HEK293 (cell line): Measurements from ENCODE around the gene ANKS6.

Experiments used
- CTCF ChIA-PET: fragments of 350-600 bp; formaldehyde crosslinking; extraction: SDS; loops from one replicate; lab custom pipeline; 2021; ENCODE audit warnings: antibody characterized with exemption; lab: Yijun Ruan, JAX
- POLR2A ChIA-PET: fragments of 300-600 bp; formaldehyde crosslinking; extraction: SDS; loops from one replicate; lab custom pipeline; 2020; ENCODE audit warnings: antibody characterized with exemption, inconsistent platforms; lab: Yijun Ruan, JAX
- H3K27ac ChIP-seq: fragments of 200-500 bp; sonication (Bioruptor generic); 2 replicates; pipeline ENCODE4 v1.5.1; 2014; ENCODE audit warnings: low read depth, low read length, control low read depth, inconsistent platforms; ENCODE audit errors: extremely low read depth
- H3K36me3 ChIP-seq, 2 experiments: fragments of 200-500 bp in 1 of 2; sonication (Bioruptor generic) in 1 of 2; 1 replicate in 1 of 2; 2 replicates in 1 of 2; pipeline ENCODE4 v1.5.1; 2014 to 2017; ENCODE audit warnings: inconsistent platforms in 2 of 2, low read length in 2 of 2; ENCODE audit not compliant: control insufficient read depth in 2 of 2, insufficient read depth in 1 of 2
- H3K4me1 ChIP-seq: fragments of 200-500 bp; sonication (Bioruptor generic); 2 replicates; pipeline ENCODE4 v1.5.1; 2014; ENCODE audit warnings: mild to moderate bottlenecking, low read length, inconsistent platforms; ENCODE audit not compliant: control insufficient read depth, insufficient read depth
- H3K4me3 ChIP-seq: 2 replicates; pipeline ENCODE4 v1.5.1; 2011; ENCODE audit warnings: low read depth, mild to moderate bottlenecking, control low read depth, low read length, moderate library complexity
- H3K9me3 ChIP-seq: fragments of 200-500 bp; sonication (Bioruptor generic); 2 replicates; pipeline ENCODE4 v1.5.1; 2014; ENCODE audit warnings: low read depth, low read length, inconsistent platforms; ENCODE audit not compliant: control insufficient read depth, insufficient read depth
- AEBP2 ChIP-seq: fragments of 450-650 bp; formaldehyde crosslinking; IDR thresholded peaks from 2 replicates; pipeline ENCODE4 v1.5.1; 2016; ENCODE audit warnings: missing biosample characterization, missing genetic modification characterization, borderline replicate concordance
- BCL11A ChIP-seq: fragments of 450-650 bp; formaldehyde crosslinking; IDR thresholded peaks from 2 replicates; pipeline ENCODE4 v1.5.1; 2016; ENCODE audit warnings: low read depth, missing biosample characterization, missing genetic modification characterization
- BCL6B ChIP-seq: fragments of 450-650 bp; formaldehyde crosslinking; IDR thresholded peaks from 2 replicates; pipeline ENCODE4 v1.5.1; 2017; ENCODE audit warnings: missing biosample characterization, missing genetic modification characterization
- ELK4 ChIP-seq: IDR thresholded peaks from 2 replicates; pipeline ENCODE4 v1.6.1; 2011; ENCODE audit warnings: mild to moderate bottlenecking, low read depth, low read length, borderline replicate concordance
- GLIS2 ChIP-seq: fragments of 450-650 bp; formaldehyde crosslinking; IDR thresholded peaks from 2 replicates; pipeline ENCODE4 v1.5.1; 2016; ENCODE audit warnings: missing biosample characterization, missing genetic modification characterization
- KLF8 ChIP-seq: fragments of 450-650 bp; formaldehyde crosslinking; IDR thresholded peaks from 2 replicates; pipeline ENCODE4 v1.5.1; 2016; ENCODE audit warnings: missing biosample characterization, missing genetic modification characterization
- PATZ1 ChIP-seq: fragments of 450-650 bp; formaldehyde crosslinking; IDR thresholded peaks from 2 replicates; pipeline ENCODE4 v1.5.1; 2016; ENCODE audit warnings: missing biosample characterization, missing genetic modification characterization
- ZEB2 ChIP-seq: fragments of 450-650 bp; formaldehyde crosslinking; IDR thresholded peaks from 2 replicates; pipeline ENCODE4 v1.5.1; 2016; ENCODE audit warnings: missing biosample characterization, missing genetic modification characterization
- ZNF121 ChIP-seq: fragments of 450-650 bp; formaldehyde crosslinking; IDR thresholded peaks from 2 replicates; pipeline ENCODE4 v1.5.1; 2016; ENCODE audit warnings: missing biosample characterization, missing genetic modification characterization
- ZNF146 ChIP-seq: fragments of 450-650 bp; formaldehyde crosslinking; IDR thresholded peaks from 2 replicates; pipeline ENCODE4 v1.5.1; 2016; ENCODE audit warnings: missing biosample characterization, missing genetic modification characterization
- ZNF501 ChIP-seq: fragments of 450-650 bp; formaldehyde crosslinking; IDR thresholded peaks from 2 replicates; pipeline ENCODE4 v1.5.1; 2016; ENCODE audit warnings: missing biosample characterization, missing genetic modification characterization
- ZNF529 ChIP-seq: fragments of 450-650 bp; formaldehyde crosslinking; IDR thresholded peaks from 2 replicates; pipeline ENCODE4 v1.5.1; 2017; ENCODE audit warnings: missing genetic modification characterization, missing biosample characterization; ENCODE audit not compliant: insufficient replicate concordance
- ZNF621 ChIP-seq: fragments of 450-650 bp; formaldehyde crosslinking; IDR thresholded peaks from 2 replicates; pipeline ENCODE4 v1.5.1; 2017; ENCODE audit warnings: missing biosample characterization, missing genetic modification characterization
- TF ChIP-seq, protein P1 (sequence below): fragments of 450-650 bp; formaldehyde crosslinking; conservative IDR thresholded peaks from 2 replicates; pipeline ENCODE4 v1.5.1; 2016; ENCODE audit warnings: low read depth, missing biosample characterization, missing genetic modification characterization
- TF ChIP-seq, protein P2 (sequence below): fragments of 450-650 bp; formaldehyde crosslinking; IDR thresholded peaks from 2 replicates; pipeline ENCODE4 v1.5.1; 2016; ENCODE audit warnings: missing biosample characterization, missing genetic modification characterization
- TF ChIP-seq, protein P3 (sequence below): fragments of 450-650 bp; formaldehyde crosslinking; IDR thresholded peaks from 2 replicates; pipeline ENCODE4 v1.5.1; 2016; ENCODE audit warnings: missing biosample characterization, missing genetic modification characterization

ANKS6 gene

DNA sequence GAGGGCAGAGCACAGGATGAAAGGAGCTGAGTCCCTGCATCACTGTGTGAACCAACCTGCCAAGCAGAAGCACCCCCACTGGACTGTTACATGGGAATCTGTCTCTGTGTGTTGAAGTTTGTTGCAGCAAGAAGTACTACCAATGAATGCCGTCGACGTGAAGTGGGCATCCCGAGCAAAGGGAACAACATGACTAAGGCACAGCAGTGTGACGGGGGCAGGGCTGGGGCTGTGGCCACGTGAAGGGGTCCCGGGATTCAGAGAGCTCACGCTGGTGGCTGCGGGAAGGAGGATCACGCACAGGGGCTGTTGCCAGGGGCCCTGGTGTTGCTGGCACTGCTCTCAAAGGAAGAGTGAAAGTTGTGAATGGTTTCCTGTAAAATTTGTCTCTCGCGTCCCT, 60.1 kb downstream of the ANKS6 start (continued):
- no peak for TF ChIP-seq AEBP2
- no peak for TF ChIP-seq ELK4
- TF ChIP-seq ZNF121 (tag by site-specific recombination) = no peak
- TF ChIP-seq ZNF501 (tag by site-specific recombination) = no peak

DNA sequence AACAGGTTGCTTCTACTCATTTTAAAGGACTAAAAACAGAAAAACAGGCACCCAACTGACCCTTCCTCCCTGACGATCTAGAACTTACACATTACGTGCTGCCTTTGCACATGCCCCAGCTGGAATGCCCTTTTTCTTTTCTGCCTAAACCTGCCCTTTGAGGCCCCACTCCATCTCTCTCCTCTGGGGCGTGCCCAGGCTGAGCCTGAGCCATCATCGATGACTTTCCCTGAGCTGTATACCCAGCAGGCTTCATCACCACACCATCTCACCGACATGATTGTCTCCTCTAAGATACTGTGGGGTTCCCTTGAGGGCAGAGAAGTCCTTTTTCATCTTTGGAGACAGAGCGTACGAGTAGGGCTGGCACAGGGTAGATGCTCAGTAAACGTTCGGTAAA, 63.6 kb downstream of the ANKS6 start:
- Histone ChIP-seq H3K4me1 (no peaks in the 10 kb centered on the region), H3K36me3 (peaks cover 0 to 40% of the 10 kb centered on the region in 2 experiments; a peak in 1 of 3 replicates), H3K9me3 (no peaks in the 10 kb centered on the region), H3K27ac (no peak overlapping the region), H3K4me3 (no peak overlapping the region)
- TF ChIP-seq, protein P1, sequence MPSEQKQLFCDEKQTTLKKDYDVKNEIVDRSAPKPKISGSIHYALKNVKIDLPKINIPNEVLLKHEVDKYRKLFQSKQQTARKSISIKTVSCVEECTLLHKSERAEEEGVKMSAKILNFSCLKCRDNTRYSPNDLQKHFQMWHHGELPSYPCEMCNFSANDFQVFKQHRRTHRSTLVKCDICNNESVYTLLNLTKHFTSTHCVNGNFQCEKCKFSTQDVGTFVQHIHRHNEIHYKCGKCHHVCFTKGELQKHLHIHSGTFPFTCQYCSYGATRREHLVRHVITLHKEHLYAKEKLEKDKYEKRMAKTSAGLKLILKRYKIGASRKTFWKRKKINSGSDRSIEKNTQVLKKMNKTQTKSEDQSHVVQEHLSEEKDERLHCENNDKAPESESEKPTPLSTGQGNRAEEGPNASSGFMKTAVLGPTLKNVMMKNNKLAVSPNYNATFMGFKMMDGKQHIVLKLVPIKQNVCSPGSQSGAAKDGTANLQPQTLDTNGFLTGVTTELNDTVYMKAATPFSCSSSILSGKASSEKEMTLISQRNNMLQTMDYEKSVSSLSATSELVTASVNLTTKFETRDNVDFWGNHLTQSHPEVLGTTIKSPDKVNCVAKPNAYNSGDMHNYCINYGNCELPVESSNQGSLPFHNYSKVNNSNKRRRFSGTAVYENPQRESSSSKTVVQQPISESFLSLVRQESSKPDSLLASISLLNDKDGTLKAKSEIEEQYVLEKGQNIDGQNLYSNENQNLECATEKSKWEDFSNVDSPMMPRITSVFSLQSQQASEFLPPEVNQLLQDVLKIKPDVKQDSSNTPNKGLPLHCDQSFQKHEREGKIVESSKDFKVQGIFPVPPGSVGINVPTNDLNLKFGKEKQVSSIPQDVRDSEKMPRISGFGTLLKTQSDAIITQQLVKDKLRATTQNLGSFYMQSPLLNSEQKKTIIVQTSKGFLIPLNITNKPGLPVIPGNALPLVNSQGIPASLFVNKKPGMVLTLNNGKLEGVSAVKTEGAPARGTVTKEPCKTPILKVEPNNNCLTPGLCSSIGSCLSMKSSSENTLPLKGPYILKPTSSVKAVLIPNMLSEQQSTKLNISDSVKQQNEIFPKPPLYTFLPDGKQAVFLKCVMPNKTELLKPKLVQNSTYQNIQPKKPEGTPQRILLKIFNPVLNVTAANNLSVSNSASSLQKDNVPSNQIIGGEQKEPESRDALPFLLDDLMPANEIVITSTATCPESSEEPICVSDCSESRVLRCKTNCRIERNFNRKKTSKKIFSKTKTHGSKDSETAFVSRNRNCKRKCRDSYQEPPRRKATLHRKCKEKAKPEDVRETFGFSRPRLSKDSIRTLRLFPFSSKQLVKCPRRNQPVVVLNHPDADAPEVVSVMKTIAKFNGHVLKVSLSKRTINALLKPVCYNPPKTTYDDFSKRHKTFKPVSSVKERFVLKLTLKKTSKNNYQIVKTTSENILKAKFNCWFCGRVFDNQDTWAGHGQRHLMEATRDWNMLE (tag by site-specific recombination) = no peak
- TF ChIP-seq PATZ1 (tag by site-specific recombination) (no peak), BCL6B (tag by site-specific recombination) (no peak), ZNF529 (no peak), ZNF146 (tag by site-specific recombination) (no peak)
- CTCF ChIA-PET = interaction anchor here (0.6 to 0.7 kb wide), 2 partner anchors 73 to 409 kb away, joined by 3 read pairs; no protein-coding TSS in a partner anchor
- POLR2A ChIA-PET = no interaction called here

DNA sequence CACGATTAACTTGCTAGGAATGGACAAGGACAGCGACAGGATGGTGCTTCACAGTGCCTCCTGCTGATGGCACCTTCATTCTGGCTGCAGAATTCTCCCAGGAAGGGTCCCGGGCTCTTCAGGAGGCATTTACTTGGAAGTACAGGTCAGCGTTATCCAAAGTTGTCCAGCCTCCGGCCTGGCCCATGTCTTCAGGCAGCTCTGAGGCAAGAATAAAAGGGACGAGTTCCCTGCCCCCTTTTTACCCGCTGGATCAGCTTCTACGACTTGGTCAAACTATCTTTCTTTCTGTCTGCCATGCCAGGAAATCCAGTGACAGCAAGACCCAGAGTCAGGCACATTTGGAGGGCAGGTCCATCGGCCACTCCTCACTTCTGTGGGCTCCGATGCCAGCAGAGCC, 64.3 kb downstream of the ANKS6 start:
- H3K4me3 ChIP-seq = no peak overlapping the region
- H3K27ac ChIP-seq = no peak overlapping the region
- H3K36me3 ChIP-seq = peaks cover 0 to 40% of the 10 kb centered on the region in 2 experiments; a peak in 1 of 3 replicates
- no peaks in the 10 kb centered on the region for H3K9me3 ChIP-seq
- no peaks in the 10 kb centered on the region for H3K4me1 ChIP-seq
- POLR2A ChIA-PET = no interaction called here
- CTCF ChIA-PET = interaction anchor here (0.6 kb wide), 1 partner anchor 73 kb away, joined by 3 read pairs; no protein-coding TSS in a partner anchor
- TF ChIP-seq, protein P2, sequence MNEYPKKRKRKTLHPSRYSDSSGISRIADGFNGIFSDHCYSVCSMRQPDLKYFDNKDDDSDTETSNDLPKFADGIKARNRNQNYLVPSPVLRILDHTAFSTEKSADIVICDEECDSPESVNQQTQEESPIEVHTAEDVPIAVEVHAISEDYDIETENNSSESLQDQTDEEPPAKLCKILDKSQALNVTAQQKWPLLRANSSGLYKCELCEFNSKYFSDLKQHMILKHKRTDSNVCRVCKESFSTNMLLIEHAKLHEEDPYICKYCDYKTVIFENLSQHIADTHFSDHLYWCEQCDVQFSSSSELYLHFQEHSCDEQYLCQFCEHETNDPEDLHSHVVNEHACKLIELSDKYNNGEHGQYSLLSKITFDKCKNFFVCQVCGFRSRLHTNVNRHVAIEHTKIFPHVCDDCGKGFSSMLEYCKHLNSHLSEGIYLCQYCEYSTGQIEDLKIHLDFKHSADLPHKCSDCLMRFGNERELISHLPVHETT (tag by site-specific recombination) = no peak
- TF ChIP-seq ZNF621 (no peak), BCL11A (no peak), KLF8 (tag by site-specific recombination) (no peak), ZEB2 (tag by site-specific recombination) (no peak), GLIS2 (no peak)
- TF ChIP-seq, protein P3, sequence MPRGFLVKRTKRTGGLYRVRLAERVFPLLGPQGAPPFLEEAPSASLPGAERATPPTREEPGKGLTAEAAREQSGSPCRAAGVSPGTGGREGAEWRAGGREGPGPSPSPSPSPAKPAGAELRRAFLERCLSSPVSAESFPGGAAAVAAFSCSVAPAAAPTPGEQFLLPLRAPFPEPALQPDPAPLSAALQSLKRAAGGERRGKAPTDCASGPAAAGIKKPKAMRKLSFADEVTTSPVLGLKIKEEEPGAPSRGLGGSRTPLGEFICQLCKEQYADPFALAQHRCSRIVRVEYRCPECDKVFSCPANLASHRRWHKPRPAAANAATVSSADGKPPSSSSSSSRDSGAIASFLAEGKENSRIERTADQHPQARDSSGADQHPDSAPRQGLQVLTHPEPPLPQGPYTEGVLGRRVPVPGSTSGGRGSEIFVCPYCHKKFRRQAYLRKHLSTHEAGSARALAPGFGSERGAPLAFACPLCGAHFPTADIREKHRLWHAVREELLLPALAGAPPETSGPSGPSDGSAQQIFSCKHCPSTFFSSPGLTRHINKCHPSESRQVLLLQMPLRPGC = no peak
